Activated CD4-positive, alpha-beta T cell treated with anti-CD3 and anti-CD28 coated beads for 36 hours (primary cell): ENCODE results near the gene SRD5A1. TPM values are rescaled to one million over a fixed set of nuclear protein-coding genes. Genes with fewer than 3 reads are reported as not detected.

ENCODE experiments used
- ATAC-seq: fragments of 200-7000 bp; cut with Tn5 transposase; one replicate; pipeline ENCODE4 v1.10.0; 2021; ENCODE audit warnings: mild to moderate bottlenecking, moderate library complexity
- CTCF ChIA-PET: fragments of 350-600 bp; sonication (Branson Sonifier 250); formaldehyde crosslinking; loops from one replicate; lab custom pipeline; 2021; ENCODE audit warnings: antibody characterized with exemption; lab: Charles Lee
- POLR2A ChIA-PET: fragments of 350-600 bp; sonication (Branson Sonifier 250); formaldehyde crosslinking; loops from one replicate; lab custom pipeline; 2021; ENCODE audit warnings: antibody characterized with exemption, inconsistent platforms; lab: Charles Lee
- DNase-seq: peaks from one replicate; pipeline ENCODE4 v3.0.0-alpha.2; 2020
- H3K27ac Mint-ChIP-seq: one replicate; pipeline ENCODE4 v1.8.0; 2021; ENCODE audit warnings: mixed read lengths
- H3K27me3 Mint-ChIP-seq: one replicate; pipeline ENCODE4 v1.8.0; 2021; ENCODE audit warnings: mixed read lengths
- H3K36me3 Mint-ChIP-seq: one replicate; pipeline ENCODE4 v1.8.0; 2021; ENCODE audit warnings: low read depth, mixed read lengths
- H3K4me1 Mint-ChIP-seq: one replicate; pipeline ENCODE4 v1.8.0; 2021; ENCODE audit warnings: mixed read lengths
- H3K4me3 Mint-ChIP-seq: one replicate; pipeline ENCODE4 v1.8.0; 2021; ENCODE audit warnings: mild to moderate bottlenecking, moderate library complexity, mixed read lengths
- H3K9me3 Mint-ChIP-seq: one replicate; pipeline ENCODE4 v1.8.0; 2021; ENCODE audit warnings: low read depth, mixed read lengths
- intact Hi-C, 2 experiments: fragments of 100-400 bp; cut with DNase I in 1 of 2; cut with micrococcal nuclease in 1 of 2; formaldehyde crosslinking; loops; one replicate each; pipeline versions ENCODE4 v1.14.2 to v1.15.1; 2022 to 2024; cut with DNase I, micrococcal nuclease
- total RNA-seq, 2 experiments: library from RNA; stranded (reverse); gene quantifications; one replicate each; pipeline ENCODE4 v1.2.3, GENCODE V29; 2021

Gene SRD5A1
- total RNA-seq, 2 experiments from 2014 or later, result 7.6 to 11.1 TPM

DNA sequence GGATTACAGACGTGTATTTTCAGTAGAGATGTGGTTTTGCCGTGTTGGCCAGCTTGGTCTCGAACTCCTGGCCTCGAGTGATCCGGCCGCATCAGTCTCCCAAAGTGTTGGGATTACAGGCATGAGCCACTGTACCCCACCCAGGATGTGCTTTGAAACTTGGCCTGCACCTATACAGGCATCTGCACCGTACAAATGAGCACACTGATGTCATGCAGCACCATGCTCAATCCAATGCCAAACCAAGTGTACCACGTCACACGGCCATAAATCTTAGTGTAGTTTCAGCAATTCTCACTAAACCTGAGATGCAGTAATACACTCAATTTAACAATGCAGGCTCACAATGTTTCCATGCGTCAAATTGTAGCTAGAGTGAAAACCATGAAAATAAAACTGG is 6.7 kb upstream of the SRD5A1 start:
- Mint-ChIP-seq H3K27me3 (no peaks in the 10 kb centered on the region), H3K27ac (no peak overlapping the region), H3K4me1 (peaks cover 41% of the 10 kb centered on the region), H3K36me3 (peaks cover 87% of the 10 kb centered on the region), H3K4me3 (no peak overlapping the region), H3K9me3 (peaks cover 10% of the 10 kb centered on the region)
- ChIA-PET POLR2A (no interaction called here), CTCF (interaction anchor here (1.1 kb wide), 1 partner anchor 119 kb away, joined by 3 read pairs; no protein-coding TSS in a partner anchor)
- no peak for ATAC-seq
- intact Hi-C loops, result no loop called here
- DNase-seq, result no peak

DNA sequence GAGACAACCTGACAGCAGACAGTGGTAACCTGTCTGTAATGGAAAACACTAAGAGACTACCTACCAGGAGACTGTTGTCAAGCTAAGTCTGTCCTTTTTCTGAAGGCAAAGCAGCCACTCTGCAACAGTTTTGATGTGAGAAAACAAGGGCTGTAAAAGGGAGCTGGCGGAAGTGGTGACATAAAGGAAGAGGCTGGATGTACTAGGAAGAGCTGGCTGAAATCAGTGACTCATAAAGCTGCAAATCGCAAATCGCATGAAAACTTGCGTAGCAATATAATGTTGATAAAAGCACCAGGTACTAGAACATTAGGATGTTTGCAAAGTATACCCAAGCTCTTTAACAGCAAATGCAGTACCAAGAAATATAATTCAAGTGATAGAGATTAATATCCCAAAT is 1.8 kb upstream of the SRD5A1 start:
- Mint-ChIP-seq H3K27ac (peak overlapping the region; percentile 82), H3K36me3 (peaks cover 51% of the 10 kb centered on the region), H3K4me1 (peaks cover 34% of the 10 kb centered on the region), H3K4me3 (peak overlapping the region; percentile 99), H3K27me3 (no peaks in the 10 kb centered on the region), H3K9me3 (no peaks in the 10 kb centered on the region)
- intact Hi-C loops, result loop anchor here in 1 of 2 experiments (2.0 to 5.0 kb wide), 2 partner anchors 15 to 196 kb away; no protein-coding TSS in a partner anchor
- DNase-seq (no peak), ATAC-seq (no peak)
- ChIA-PET CTCF (interaction anchor here (0.7 to 2.0 kb wide), 2 partner anchors 16 to 114 kb away, joined by 3 to 9 read pairs; no protein-coding TSS in a partner anchor), POLR2A (no interaction called here)

DNA sequence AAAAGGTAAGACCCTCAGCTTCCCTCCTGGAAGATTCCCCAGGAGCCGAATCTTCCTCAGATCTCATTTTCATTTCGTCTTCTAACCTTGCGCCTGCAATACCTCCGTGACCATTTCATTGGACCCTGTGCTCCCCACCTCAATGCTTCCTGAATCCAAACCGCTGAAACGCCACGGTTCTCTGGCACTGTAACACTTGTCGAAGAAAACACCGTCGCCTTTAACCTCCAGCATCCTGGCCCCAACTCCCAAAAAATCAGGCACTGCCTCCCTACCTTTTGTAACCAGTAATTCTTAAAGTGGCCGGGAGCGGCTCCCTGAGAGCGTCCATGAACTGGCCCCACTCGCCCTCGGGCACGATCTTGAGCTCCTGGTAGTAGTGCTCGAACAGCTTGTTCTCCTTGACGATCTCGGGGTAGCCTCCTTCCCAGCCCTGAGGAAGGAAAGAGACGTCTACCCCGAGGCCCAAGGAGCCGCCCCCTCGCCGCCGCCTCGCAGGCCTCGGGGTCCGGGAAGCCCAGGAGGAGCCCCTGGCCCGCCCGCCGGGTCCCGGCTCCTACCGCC is 834 bp upstream of the SRD5A1 start:
- POLR2A ChIA-PET, result interaction anchor here (0.5 to 1.1 kb wide), 3 partner anchors 10 to 254 kb away, joined by 5 to 7 read pairs (median 6); partner anchors contain the start of gene MED10
- peak; percentile 21 for ATAC-seq
- Mint-ChIP-seq H3K36me3 (peaks cover 44% of the 10 kb centered on the region), H3K27ac (peak overlapping the region; percentile 98), H3K4me1 (peaks cover 32% of the 10 kb centered on the region), H3K4me3 (peak overlapping the region; percentile 99), H3K27me3 (no peaks in the 10 kb centered on the region), H3K9me3 (no peaks in the 10 kb centered on the region)
- no peak for DNase-seq
- CTCF ChIA-PET, result interaction anchor here (0.6 to 2.0 kb wide), 3 partner anchors 80 to 263 kb away, joined by 3 to 9 read pairs (median 4); no protein-coding TSS in a partner anchor
- intact Hi-C loops, result loop anchor here (2.0 to 5.0 kb wide), 5 partner anchors 104 to 1236 kb away; partner anchors contain the start of genes FASTKD3 (in 1 of the 2), MED10 (in 1 of the 2) and MTRR (in 1 of the 2)

DNA sequence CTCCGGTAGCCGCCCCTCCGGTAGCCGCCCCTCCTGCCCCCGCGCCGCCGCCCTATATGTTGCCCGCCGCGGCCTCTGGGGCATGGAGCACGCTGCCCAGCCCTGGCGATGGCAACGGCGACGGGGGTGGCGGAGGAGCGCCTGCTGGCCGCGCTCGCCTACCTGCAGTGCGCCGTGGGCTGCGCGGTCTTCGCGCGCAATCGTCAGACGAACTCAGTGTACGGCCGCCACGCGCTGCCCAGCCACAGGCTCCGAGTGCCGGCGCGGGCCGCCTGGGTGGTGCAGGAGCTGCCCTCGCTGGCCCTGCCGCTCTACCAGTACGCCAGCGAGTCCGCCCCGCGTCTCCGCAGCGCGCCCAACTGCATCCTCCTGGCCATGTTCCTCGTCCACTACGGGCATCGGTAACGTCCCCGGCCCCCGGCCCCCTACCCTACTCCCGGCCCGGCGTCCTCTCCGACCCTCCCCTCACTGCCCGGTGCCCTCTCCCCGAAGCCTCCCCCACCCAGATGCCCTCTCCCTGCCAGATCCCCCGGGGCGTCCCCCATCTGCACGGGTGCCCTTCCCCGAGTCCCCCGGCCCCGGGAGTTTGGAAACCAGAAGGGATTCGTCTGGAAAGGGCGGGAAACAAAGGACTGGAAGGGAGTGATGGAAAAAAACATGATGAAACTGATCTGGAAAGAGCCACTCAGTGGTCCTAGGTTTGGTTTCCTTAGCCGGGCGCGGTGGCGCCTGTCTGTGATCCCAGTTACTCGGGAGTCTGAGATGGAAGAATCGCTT is 417 bp downstream of the SRD5A1 start:
- H3K4me3 Mint-ChIP-seq, result peak overlapping the region; percentile 99
- no peak for DNase-seq
- H3K9me3 Mint-ChIP-seq, result no peaks in the 10 kb centered on the region
- H3K36me3 Mint-ChIP-seq, result peaks cover 36% of the 10 kb centered on the region
- ChIA-PET CTCF (no interaction called here), POLR2A (interaction anchor here (0.7 to 1.1 kb wide), 3 partner anchors 79 to 255 kb away, joined by 3 to 5 read pairs (median 3); partner anchors contain the start of gene MED10)
- no peaks in the 10 kb centered on the region for H3K27me3 Mint-ChIP-seq
- peak overlapping the region; percentile 63 for H3K27ac Mint-ChIP-seq
- peak; percentile 54 for ATAC-seq
- intact Hi-C loops, result loop anchor here (1.0 to 5.0 kb wide), 10 partner anchors 80 to 1236 kb away; partner anchors contain the start of genes FASTKD3 (in 2 of the 2), MED10 (in 2 of the 2), MTRR (in 2 of the 2) and TENT4A (in 2 of the 2)
- H3K4me1 Mint-ChIP-seq, result peaks cover 34% of the 10 kb centered on the region

DNA sequence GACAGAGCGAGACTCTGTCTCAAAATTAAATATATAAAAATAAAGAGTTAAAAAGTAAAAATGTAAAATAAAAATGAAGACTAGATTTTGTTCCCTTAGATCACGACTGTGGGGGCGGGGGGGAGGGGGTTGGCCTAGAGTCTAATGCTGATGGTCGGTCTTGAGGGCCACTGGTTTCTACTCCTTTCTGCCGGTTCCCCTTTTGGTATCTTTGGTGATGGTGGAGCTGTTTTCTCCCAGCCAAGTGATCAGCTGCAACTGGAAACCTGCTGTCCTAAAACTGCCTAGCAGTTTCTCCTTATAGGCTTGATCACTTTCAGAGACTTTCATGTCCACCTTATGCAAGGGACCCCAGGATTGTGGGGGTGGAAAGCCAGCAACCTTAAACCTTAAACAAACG is 1.1 kb downstream of the SRD5A1 start:
- H3K36me3 Mint-ChIP-seq, result peaks cover 30% of the 10 kb centered on the region
- ATAC-seq, result no peak
- intact Hi-C loops, result loop anchor here in 1 of 2 experiments (5.0 kb wide), 1 partner anchor 193 kb away; no protein-coding TSS in a partner anchor
- H3K9me3 Mint-ChIP-seq, result no peaks in the 10 kb centered on the region
- peaks cover 28% of the 10 kb centered on the region for H3K4me1 Mint-ChIP-seq
- peak overlapping the region; percentile 99 for H3K4me3 Mint-ChIP-seq
- ChIA-PET CTCF (interaction anchor here (0.6 kb wide), 1 partner anchor 102 kb away, joined by 3 read pairs; no protein-coding TSS in a partner anchor), POLR2A (interaction anchor here (0.6 kb wide), 1 partner anchor 24 kb away, joined by 5 read pairs; no protein-coding TSS in a partner anchor)
- no peaks in the 10 kb centered on the region for H3K27me3 Mint-ChIP-seq
- no peak overlapping the region for H3K27ac Mint-ChIP-seq
- no peak for DNase-seq

DNA sequence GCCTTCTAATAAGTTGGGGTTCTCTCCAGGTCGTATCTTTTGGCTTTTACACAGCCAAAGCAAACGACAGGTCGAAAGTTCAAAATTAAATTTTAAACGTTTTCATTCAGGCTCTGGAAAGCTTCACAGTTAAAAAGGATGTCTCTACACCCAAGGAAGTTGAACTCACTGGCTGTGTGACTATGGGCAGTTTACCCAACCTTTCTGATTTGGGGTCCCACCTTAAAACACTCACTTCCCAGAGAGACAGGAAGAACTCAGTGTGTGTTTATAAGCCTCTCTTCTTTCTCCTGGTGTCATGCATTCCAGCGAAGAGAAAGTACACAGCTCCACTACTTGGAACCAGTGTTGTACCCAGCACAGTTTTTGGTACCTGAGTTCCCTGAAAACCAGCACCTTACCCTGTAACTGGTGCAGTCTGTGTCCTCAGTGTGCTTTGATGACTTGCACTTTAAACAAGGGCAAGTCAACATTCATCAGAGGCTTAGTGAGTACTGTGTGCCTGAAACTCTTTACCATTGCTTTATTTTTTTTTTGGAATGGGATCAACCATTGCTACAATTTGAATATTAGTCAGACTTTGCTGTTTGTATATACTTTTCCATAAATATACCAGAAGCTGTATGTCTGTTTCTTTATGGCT is 1.7 kb downstream of the SRD5A1 start:
- H3K27ac Mint-ChIP-seq, result no peak overlapping the region
- ChIA-PET POLR2A (interaction anchor here (0.6 kb wide), 1 partner anchor 23 kb away, joined by 5 read pairs; no protein-coding TSS in a partner anchor), CTCF (interaction anchor here (0.6 to 1.1 kb wide), 2 partner anchors 102 to 110 kb away, joined by 3 read pairs; no protein-coding TSS in a partner anchor)
- DNase-seq (no peak), ATAC-seq (no peak)
- H3K4me1 Mint-ChIP-seq, result peaks cover 22% of the 10 kb centered on the region
- H3K9me3 Mint-ChIP-seq, result no peaks in the 10 kb centered on the region
- H3K36me3 Mint-ChIP-seq, result peaks cover 24% of the 10 kb centered on the region
- H3K27me3 Mint-ChIP-seq, result no peaks in the 10 kb centered on the region
- intact Hi-C loops, result loop anchor here in 1 of 2 experiments (5.0 kb wide), 1 partner anchor 192 kb away; no protein-coding TSS in a partner anchor
- H3K4me3 Mint-ChIP-seq, result peak overlapping the region; percentile 99

DNA sequence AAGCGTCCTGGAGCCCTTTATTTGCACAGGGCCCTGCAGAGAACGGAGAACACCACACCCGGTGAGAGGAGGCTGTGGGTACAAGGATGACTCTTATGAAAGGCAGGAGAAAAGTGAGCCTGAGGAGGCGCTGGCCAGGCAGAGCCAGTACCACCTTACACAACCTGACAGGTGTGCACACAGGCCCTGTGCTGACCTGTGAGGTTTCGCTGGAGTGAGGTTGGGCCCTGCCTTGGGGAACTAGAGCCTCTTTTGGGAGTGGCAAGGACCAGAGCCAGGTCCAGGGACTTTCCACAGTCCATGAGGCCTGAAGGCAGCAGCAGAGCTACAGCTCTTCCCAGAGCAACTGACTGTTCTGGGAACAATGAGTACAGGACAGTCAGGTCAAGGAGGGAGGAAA is 3.1 kb downstream of the SRD5A1 start:
- intact Hi-C loops, result no loop called here
- Mint-ChIP-seq H3K4me1 (peaks cover 9% of the 10 kb centered on the region), H3K36me3 (peaks cover 11% of the 10 kb centered on the region), H3K9me3 (no peaks in the 10 kb centered on the region), H3K27ac (no peak overlapping the region), H3K4me3 (no peak overlapping the region), H3K27me3 (no peaks in the 10 kb centered on the region)
- DNase-seq, result no peak
- POLR2A ChIA-PET, result no interaction called here
- ATAC-seq, result no peak
- CTCF ChIA-PET, result interaction anchor here (1.1 kb wide), 1 partner anchor 109 kb away, joined by 3 read pairs; no protein-coding TSS in a partner anchor

DNA sequence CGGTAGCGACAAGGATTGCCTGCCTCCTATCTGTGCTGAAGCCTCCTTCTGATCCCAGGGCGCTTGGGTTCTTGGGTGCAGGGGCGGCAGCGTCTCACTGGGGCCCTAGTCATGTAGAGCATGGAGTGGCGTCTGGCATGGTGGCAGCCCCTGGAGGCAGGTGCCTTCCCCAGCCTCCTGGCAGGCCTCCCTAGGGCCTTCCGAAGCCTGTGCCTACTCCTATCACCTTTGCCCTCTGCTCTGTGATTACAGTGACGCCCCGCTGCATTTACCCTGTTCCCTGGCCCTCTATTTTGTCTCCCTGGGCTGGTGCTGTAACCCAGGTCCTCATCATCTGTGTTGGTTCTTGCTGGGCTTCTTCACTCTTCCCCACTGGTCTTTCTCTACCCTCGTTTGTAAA is 3.8 kb downstream of the SRD5A1 start:
- Mint-ChIP-seq H3K4me1 (peaks cover 6% of the 10 kb centered on the region), H3K9me3 (no peaks in the 10 kb centered on the region), H3K27ac (no peak overlapping the region), H3K36me3 (peaks cover 8% of the 10 kb centered on the region), H3K27me3 (no peaks in the 10 kb centered on the region), H3K4me3 (no peak overlapping the region)
- DNase-seq (no peak), ATAC-seq (no peak)
- POLR2A ChIA-PET, result no interaction called here
- intact Hi-C loops, result no loop called here
- CTCF ChIA-PET, result no interaction called here

DNA sequence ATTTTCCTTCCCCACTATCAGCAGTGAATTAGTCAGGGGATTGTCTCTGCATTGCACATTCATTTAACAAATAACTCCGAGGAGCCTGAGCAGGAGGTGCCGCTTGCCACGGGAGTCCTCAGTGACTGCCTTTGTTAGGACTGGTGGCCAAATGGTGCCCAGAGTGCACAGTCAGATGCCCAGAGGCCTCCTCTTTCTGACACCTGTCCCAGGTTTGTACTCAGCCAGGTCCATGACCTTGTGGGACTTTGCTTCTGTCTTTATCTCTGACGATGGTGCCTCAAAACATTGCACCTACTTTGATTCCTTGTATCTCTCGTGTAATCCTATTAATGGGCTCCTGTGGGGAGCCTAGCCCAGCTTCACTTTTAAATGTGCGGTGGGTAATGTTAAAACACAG is 4.3 kb downstream of the SRD5A1 start:
- no peaks in the 10 kb centered on the region for H3K9me3 Mint-ChIP-seq
- DNase-seq (no peak), ATAC-seq (no peak)
- ChIA-PET CTCF (interaction anchor here (0.5 kb wide), 1 partner anchor 125 kb away, joined by 4 read pairs; no protein-coding TSS in a partner anchor), POLR2A (no interaction called here)
- no peak overlapping the region for H3K4me3 Mint-ChIP-seq
- H3K27me3 Mint-ChIP-seq, result no peaks in the 10 kb centered on the region
- H3K4me1 Mint-ChIP-seq, result peaks cover 3% of the 10 kb centered on the region
- peaks cover 3% of the 10 kb centered on the region for H3K36me3 Mint-ChIP-seq
- no peak overlapping the region for H3K27ac Mint-ChIP-seq
- intact Hi-C loops, result no loop called here

DNA sequence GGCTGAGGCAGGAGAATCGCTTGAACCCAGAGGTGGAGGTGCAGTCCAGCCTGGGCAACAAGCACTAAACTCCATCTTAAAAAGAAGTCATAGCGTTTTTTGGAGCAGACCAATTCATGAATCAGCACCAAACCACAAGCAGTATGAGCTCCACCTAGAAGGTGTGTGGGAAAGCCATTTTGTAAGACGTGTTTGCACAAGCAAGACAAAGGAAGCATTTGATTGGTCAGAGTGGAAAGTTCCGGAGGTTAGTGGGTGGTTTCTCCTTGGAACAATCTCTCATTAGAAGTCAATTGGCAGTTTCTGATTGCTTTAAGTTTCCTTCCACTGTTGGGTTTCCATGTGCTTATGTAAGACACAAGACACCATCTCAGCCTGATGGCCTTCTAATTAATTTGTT is 5.0 kb downstream of the SRD5A1 start:
- ATAC-seq (no peak), DNase-seq (no peak)
- CTCF ChIA-PET, result no interaction called here
- intact Hi-C loops, result no loop called here
- no peaks in the 10 kb centered on the region for H3K27me3 Mint-ChIP-seq
- peaks cover 3% of the 10 kb centered on the region for H3K4me1 Mint-ChIP-seq
- no peaks in the 10 kb centered on the region for H3K9me3 Mint-ChIP-seq
- H3K27ac Mint-ChIP-seq, result no peak overlapping the region
- POLR2A ChIA-PET, result no interaction called here
- peaks cover 2% of the 10 kb centered on the region for H3K36me3 Mint-ChIP-seq
- no peak overlapping the region for H3K4me3 Mint-ChIP-seq

DNA sequence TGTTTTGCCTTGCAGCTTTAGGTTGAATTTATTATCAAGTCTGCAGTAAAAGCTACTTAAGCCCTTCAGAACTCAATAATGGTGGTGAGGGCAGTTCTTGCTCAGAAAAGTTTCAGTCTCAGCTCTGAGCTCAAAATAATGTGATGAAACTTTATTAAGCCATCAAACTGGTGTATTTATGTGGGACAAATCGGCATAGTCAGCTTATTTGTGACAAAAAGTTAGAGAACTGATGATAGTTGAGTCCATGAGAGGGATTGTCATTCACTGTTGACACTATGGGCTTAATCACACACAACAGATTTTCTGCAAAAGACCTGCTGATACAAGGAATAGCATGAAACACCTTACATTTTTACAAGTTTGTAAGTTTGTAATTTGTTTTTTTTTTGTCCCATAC is 9.4 kb downstream of the SRD5A1 start:
- POLR2A ChIA-PET, result no interaction called here
- intact Hi-C loops, result no loop called here
- Mint-ChIP-seq H3K4me3 (no peak overlapping the region), H3K4me1 (peaks cover 3% of the 10 kb centered on the region), H3K36me3 (peaks cover 6% of the 10 kb centered on the region), H3K9me3 (no peaks in the 10 kb centered on the region), H3K27me3 (no peaks in the 10 kb centered on the region), H3K27ac (no peak overlapping the region)
- CTCF ChIA-PET, result no interaction called here
- DNase-seq, result no peak
- no peak for ATAC-seq
